ENCODE data around the gene LDB3.

Gene LDB3, protein sequence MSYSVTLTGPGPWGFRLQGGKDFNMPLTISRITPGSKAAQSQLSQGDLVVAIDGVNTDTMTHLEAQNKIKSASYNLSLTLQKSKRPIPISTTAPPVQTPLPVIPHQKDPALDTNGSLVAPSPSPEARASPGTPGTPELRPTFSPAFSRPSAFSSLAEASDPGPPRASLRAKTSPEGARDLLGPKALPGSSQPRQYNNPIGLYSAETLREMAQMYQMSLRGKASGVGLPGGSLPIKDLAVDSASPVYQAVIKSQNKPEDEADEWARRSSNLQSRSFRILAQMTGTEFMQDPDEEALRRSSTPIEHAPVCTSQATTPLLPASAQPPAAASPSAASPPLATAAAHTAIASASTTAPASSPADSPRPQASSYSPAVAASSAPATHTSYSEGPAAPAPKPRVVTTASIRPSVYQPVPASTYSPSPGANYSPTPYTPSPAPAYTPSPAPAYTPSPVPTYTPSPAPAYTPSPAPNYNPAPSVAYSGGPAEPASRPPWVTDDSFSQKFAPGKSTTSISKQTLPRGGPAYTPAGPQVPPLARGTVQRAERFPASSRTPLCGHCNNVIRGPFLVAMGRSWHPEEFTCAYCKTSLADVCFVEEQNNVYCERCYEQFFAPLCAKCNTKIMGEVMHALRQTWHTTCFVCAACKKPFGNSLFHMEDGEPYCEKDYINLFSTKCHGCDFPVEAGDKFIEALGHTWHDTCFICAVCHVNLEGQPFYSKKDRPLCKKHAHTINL

DNA sequence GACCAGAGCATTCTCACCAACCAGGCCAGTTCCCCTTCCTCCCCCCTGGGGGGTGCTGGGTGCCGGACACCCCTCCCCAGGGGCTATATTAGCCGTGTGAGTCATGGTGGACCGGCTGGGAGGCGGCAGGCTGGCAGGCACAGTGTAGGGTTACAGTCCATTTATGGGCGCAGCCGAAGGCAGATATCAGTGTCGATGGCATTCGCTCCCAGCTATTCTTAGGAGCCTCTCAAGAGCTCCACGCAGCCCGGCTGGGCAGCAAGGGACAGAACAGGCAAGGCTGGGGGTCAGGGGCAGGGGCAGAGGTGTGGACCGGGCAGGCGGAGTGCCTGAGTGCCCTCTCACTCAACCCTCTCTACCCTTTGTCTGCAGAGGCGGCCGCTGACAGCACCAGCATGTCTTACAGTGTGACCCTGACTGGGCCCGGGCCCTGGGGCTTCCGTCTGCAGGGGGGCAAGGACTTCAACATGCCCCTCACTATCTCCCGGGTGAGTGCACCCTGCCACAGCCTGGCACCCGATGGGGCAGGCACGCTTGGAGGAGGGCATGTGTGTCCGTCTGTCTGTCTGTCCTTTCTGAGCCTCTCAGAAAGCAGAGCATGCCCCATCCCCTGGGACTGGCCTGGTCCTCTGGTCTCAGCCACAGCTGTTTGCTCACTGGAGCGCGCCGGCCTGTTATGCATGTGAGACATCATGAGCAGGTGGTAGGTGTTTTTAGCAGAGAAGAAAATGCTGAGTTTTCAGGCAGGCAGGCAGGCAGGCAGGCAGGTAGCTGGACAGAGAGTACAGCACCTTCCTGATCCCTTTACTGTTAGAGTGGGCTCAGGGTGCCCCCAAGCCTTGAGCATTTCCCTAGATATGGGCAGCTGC is at the start of gene LDB3:
TSS of gene LDB3 (plus strand) at position 215 of the 869 bp plus-strand sequence. CDS start at position 396, 181 bp downstream.
- no peak within 1 kb of the TSS for H3K4me3 ChIP-seq (ENCODE audit: low read depth, low read length)
- no peak for DNase-seq (ENCODE audit: low read depth)
- TF ChIP-seq, protein P1, sequence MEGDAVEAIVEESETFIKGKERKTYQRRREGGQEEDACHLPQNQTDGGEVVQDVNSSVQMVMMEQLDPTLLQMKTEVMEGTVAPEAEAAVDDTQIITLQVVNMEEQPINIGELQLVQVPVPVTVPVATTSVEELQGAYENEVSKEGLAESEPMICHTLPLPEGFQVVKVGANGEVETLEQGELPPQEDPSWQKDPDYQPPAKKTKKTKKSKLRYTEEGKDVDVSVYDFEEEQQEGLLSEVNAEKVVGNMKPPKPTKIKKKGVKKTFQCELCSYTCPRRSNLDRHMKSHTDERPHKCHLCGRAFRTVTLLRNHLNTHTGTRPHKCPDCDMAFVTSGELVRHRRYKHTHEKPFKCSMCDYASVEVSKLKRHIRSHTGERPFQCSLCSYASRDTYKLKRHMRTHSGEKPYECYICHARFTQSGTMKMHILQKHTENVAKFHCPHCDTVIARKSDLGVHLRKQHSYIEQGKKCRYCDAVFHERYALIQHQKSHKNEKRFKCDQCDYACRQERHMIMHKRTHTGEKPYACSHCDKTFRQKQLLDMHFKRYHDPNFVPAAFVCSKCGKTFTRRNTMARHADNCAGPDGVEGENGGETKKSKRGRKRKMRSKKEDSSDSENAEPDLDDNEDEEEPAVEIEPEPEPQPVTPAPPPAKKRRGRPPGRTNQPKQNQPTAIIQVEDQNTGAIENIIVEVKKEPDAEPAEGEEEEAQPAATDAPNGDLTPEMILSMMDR (IDR thresholded peaks at IDR 0.05; ENCODE audit: low read depth, low read length, missing control alignments): no peak

DNA sequence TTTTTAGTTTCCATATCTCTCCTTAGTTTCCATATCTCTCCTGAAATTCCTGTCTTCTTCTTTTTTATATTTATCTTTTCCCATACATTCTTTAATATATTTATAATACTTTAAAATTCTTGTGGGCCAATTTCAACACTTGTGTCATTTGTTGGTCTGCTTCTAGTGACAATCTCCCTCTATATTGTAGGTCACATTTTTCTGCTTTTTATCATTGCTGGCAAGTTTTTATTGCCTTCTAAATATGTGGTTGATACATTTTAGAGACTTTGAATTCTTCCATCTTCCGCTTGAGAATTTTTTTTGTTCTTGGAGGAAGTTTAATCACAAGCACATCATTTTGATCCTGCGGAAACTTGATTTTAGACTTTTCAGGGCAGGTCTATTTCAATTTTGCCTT is 40.0 kb upstream of the LDB3 start:
- no peak for DNase-seq (ENCODE audit: low read depth)
- TF ChIP-seq, protein P1 (IDR thresholded peaks at IDR 0.05; ENCODE audit: low read depth, low read length, missing control alignments): no peak
- H3K4me3 ChIP-seq (ENCODE audit: low read depth, low read length): no peak overlapping the region

DNA sequence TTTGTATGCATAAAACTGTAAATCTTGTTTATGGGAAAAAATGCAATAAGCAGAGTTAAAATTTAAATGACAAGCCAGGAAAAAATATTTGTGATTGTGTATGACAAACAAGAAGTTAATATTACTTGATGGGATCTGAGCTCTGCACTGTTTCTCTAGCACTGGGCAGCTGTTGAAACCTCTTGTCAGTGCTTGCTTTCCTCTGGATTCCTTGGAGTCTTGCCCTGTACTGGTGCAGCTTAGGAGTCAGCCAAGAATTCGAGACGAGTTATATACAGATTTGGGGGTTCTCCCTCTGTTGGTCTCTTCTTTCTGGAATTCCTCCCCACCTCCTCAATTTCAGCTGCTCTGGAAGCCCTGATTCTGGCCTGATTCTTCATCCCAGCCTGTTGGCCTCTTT is 38.2 kb upstream of the LDB3 start:
- H3K4me3 ChIP-seq (ENCODE audit: low read depth, low read length): no peak overlapping the region
- DNase-seq (ENCODE audit: low read depth): no peak

DNA sequence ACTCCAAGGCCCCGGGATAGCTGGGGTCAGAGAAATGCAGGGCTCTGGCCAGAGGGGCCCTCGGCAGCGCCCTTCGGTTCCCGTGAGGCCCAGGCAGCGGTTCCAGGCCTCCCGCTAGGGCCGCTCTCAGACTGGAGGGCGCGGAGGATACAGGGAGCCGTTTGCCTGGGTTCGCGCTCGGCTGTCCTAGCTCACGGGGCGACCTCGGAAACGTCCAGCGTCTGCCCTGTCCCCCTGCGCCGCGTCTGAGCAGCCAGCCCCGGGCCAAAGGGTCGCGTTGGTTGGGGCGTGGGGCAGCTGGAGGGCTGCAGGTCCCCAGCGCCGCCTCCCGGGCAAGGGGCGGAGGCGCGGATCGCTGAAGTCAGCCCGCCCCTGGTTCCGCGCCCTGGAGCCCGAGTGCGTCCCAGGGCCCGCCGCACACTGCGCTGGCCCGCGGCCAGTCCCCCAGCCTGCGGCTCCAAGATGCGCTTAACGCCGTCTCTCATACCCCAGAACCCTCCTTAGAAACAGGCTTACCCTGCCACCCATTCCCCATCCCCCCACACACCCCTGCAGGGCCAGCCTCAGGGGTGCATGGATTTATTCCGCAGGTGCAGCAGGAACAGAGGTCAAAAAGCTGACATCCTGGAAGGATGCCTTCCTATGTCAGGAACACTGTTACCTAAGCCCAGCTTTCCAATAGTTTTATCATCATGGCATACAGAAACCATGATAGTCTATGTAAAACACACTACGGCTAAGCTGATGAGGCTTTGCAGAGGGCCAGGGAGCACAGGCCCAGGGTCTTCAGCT is 36.1 kb upstream of the LDB3 start:
- TF ChIP-seq, protein P1 (IDR thresholded peaks at IDR 0.05; ENCODE audit: low read depth, low read length, missing control alignments): no peak
- no peak for DNase-seq (ENCODE audit: low read depth)
- H3K4me3 ChIP-seq (ENCODE audit: low read depth, low read length): no peak overlapping the region

More for the DNA sequence above, 38.2 kb upstream of the LDB3 start:
- TF ChIP-seq, protein P1 (IDR thresholded peaks at IDR 0.05; ENCODE audit: low read depth, low read length, missing control alignments): no peak

DNA sequence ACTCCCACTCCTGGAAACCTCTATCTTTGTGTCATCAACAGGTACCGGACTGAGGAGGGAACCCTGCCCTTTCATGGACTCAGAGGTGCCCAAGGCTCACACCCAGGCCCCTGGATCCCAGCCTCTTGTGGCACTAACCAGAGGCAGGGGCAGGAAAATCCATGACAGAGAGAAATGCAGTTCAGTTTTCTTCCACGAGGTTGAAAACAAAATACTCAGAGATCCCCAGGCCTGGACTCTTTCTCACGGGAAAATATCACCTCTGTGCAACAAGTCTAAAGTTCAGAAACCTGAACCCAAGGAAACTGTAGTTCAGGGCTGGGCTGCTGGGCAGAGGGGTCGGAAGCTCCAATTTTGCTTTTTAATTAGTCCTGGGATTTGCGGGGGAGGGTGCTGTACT is 35.4 kb upstream of the LDB3 start:
- DNase-seq (ENCODE audit: low read depth): no peak
- TF ChIP-seq, protein P1 (IDR thresholded peaks at IDR 0.05; ENCODE audit: low read depth, low read length, missing control alignments): no peak
- no peak overlapping the region for H3K4me3 ChIP-seq (ENCODE audit: low read depth, low read length)

DNA sequence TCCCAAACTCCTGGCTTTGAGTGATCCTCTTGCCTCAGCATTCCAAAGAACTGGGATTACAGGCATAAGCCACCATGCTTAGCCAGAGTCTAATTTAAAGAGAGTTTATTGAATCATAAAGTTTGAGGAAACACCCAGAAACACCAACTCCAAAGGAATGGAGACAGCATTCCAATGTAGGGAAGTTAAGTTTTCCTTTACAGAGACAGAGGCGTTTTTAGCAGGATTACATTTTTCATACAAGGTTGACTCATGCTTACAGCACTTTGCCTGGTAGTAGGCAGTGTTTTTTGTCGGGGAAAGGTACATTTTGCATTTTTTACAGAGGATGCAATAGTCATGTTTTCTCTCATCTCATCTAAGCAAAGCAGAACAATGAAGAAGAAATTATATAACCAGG is 32.9 kb upstream of the LDB3 start:
- no peak overlapping the region for H3K4me3 ChIP-seq (ENCODE audit: low read depth, low read length)
- TF ChIP-seq, protein P1 (IDR thresholded peaks at IDR 0.05; ENCODE audit: low read depth, low read length, missing control alignments): no peak
- no peak for DNase-seq (ENCODE audit: low read depth)

Measured in GM12864 (cell line).